GM12872 (cell line): ENCODE data around the gene PEX14.

ENCODE experiments used
- TF ChIP-seq, protein P1 (sequence below): IDR thresholded peaks from 3 replicates; pipeline ENCODE4 v1.5.1; 2011; ENCODE audit warnings: low read depth, mild to moderate bottlenecking, low read length, moderate library complexity; ENCODE audit not compliant: insufficient read depth

Gene PEX14

GRCh38 chr1:10494418-10494753 lies 19.6 kb downstream of the PEX14 start:
- TF ChIP-seq, protein P1, sequence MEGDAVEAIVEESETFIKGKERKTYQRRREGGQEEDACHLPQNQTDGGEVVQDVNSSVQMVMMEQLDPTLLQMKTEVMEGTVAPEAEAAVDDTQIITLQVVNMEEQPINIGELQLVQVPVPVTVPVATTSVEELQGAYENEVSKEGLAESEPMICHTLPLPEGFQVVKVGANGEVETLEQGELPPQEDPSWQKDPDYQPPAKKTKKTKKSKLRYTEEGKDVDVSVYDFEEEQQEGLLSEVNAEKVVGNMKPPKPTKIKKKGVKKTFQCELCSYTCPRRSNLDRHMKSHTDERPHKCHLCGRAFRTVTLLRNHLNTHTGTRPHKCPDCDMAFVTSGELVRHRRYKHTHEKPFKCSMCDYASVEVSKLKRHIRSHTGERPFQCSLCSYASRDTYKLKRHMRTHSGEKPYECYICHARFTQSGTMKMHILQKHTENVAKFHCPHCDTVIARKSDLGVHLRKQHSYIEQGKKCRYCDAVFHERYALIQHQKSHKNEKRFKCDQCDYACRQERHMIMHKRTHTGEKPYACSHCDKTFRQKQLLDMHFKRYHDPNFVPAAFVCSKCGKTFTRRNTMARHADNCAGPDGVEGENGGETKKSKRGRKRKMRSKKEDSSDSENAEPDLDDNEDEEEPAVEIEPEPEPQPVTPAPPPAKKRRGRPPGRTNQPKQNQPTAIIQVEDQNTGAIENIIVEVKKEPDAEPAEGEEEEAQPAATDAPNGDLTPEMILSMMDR, result no peak

DNA sequence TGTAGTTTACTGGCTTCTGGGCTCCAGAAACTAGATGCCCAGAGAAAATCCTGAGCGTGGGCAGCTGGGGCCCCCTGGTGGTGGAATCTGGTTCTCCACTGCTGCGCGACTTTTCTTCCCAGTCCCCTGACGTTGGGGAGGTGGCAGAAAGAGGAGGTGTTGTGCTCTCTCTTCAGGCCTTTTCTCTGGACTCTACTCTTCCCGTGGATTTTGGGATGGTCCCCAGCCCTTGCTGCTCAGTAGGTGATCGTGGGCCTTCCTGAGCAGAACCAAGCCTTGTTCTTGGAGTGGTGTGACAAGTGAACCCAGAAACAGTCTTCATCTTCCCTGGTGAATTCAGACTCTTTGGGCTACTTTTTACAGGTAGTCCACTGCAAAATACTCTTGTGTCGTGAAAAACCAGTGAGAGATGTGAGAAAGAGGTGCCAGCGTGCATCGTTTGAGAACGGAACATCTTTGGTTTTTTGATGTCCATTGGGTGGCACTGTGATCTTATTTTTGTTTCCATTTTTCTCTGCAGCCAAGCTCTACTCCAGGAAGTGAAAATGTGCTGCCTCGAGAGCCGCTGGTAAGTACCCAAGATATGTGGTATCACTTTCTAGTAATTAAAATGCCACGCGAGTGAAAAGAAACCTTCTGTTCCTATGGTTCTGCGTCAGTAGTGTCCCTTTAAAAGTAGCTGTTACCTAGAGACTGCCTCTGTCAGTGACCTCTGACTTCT lies 20.2 kb downstream of the PEX14 start:
- TF ChIP-seq, protein P1, result peak; percentile 89

GRCh38 chr1:10495475-10495817 lies 20.7 kb downstream of the PEX14 start:
- TF ChIP-seq, protein P1, result no peak

- TF ChIP-seq, protein P1, result no peak
Measured at GRCh38 chr1:10495952-10496351, 21.2 kb downstream of the PEX14 start.

DNA sequence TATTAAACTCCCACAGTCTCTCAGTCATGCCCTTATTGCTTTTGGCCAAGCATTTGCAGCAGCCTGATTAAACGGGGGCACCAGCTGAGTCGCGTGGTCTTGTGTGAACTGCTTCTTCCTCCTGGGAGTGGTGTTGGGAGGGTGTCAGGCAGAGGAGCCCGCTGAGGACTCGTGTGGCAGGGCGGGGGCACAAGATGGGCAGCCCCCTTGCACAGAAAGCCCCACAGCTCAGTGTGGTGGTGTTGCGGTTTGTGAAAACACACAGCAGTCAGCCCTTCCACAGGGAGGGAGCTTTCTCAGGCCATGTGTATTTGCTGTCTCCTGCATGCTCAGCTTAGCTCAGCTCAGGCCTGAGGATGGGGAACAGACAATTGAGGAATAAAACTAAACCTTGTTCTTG lies 22.4 kb downstream of the PEX14 start:
- TF ChIP-seq, protein P1, result no peak

DNA sequence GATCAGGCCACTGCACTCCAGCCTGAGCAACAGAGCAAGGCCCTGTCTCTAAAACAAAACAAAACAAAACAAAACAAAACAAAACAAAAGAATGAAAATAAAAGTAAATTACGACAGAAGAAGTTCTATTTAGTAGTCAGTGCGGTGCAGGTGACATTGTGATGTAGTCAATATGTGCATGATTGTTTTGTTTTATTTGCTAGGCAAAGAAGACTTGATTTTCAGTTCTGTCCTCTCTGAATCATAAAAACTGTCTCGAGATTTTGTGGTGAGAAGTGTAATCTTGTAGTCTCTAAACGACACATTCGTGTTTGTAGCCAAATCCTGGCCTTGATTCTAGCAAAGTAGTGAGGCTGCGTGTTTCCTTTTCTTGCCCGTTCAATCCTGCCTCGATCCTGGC lies 23.5 kb downstream of the PEX14 start:
- TF ChIP-seq, protein P1, result no peak

GRCh38 chr1:10502206-10502605 lies 27.5 kb downstream of the PEX14 start:
- TF ChIP-seq, protein P1, result no peak
